ENCODE measurements around the gene PRKCE. TPM values are rescaled to one million over a fixed set of nuclear protein-coding genes. Genes with fewer than 3 reads are reported as not detected.

Gene PRKCE
- total and polyA plus RNA-seq, 2 donors (not counting 3 experiments of a cell fraction or from before 2014, with no cell fraction given): 27.9 to 33.9 TPM

GRCh38 chr2:46225150-46225625, 573.7 kb downstream of the PRKCE start:
- Histone ChIP-seq H3K9ac (replicated peaks; ENCODE audit: extremely low read depth, insufficient read depth, low read length) (peak overlapping the region; percentile 28), H3K27me3 (ENCODE audit: control insufficient read depth in 2 of 2, insufficient read depth in 2 of 2, low read length in 2 of 2) (no peaks in the 10 kb centered on the region), H2AFZ (ENCODE audit: low read depth, low read length) (no peak overlapping the region), H3K79me2 (ENCODE audit: control insufficient read depth, insufficient read depth, low read length) (no peaks in the 10 kb centered on the region), H4K20me1 (replicated peaks; ENCODE audit: control insufficient read depth, extremely low read depth, insufficient read depth, low read length) (no peaks in the 10 kb centered on the region), H3K9me1 (replicated peaks; ENCODE audit: control insufficient read depth, extremely low read depth, insufficient read depth, low read length) (no peaks in the 10 kb centered on the region), H3K36me3 (ENCODE audit: control insufficient read depth in 2 of 2, extremely low read depth in 1 of 2, insufficient read depth in 2 of 2, low read length in 2 of 2) (no peaks in the 10 kb centered on the region), H3K9me3 (replicated peaks; ENCODE audit: control insufficient read depth, insufficient read depth, low read length) (no peaks in the 10 kb centered on the region), H3K4me2 (ENCODE audit: insufficient read depth, low read length) (peak overlapping the region; percentile 86), H3K4me1 (ENCODE audit: control insufficient read depth, extremely low read depth, insufficient read depth, low read length) (peaks cover 22% of the 10 kb centered on the region), H3K27ac (ENCODE audit: insufficient read depth, low read depth, low read length) (peak overlapping the region; percentile 83), H3K4me3 (replicated peaks in 1 of 3; ENCODE audit: insufficient read depth in 1 of 3, low read depth in 1 of 3, low read length in 3 of 3) (no peak overlapping the region)
- intact Hi-C loops (cut with micrococcal nuclease): loop anchor here (2.0 kb wide), 1 partner anchor 52 kb away; no protein-coding TSS in a partner anchor
- ChIA-PET CTCF (interaction anchor here (0.8 to 1.6 kb wide), 4 partner anchors 22 to 162 kb away, joined by 3 to 6 read pairs (median 4); partner anchors contain the start of gene EPAS1), POLR2A (interaction anchor here (1.2 kb wide), 1 partner anchor 72 kb away, joined by 4 read pairs; the partner anchor contains the start of gene EPAS1)
- BruUV-seq (replicated peaks): TSS peak; percentile 58
- FAIRE-seq (no peak), DNase-seq (ENCODE audit: low read depth, low spot score) (no peak)
- dilution Hi-C loops (cut with MboI; ENCODE audit: extremely low pct_ligation_motif_present, low sequenced_read_pairs): no loop called here
- TF ChIP-seq MYC (IDR thresholded peaks at IDR 0.05; ENCODE audit: low read depth, low read length) (no peak), JUN (IDR thresholded peaks at IDR 0.05; ENCODE audit: borderline replicate concordance, insufficient read depth, insufficient read length, low read depth) (no peak), POLR2A (IDR thresholded peaks at IDR 0.05; ENCODE audit: low read depth, low read length) (no peak), GATA2 (IDR thresholded peaks at IDR 0.05; ENCODE audit: insufficient read depth, insufficient read length, low read depth, low read length) (no peak), CTCF (IDR thresholded peaks at IDR 0.05; ENCODE audit: extremely low read depth in 1 of 2, insufficient read depth in 1 of 2, low read depth in 1 of 2, low read length in 2 of 2) (no peak), FOS (IDR thresholded peaks at IDR 0.05; ENCODE audit: borderline replicate concordance, insufficient read depth, low read length) (no peak), EZH2 (IDR thresholded peaks at IDR 0.05; ENCODE audit: borderline replicate concordance, low read depth, low read length, severe bottlenecking) (no peak), MAX (IDR thresholded peaks at IDR 0.05; ENCODE audit: insufficient read depth, insufficient read length) (no peak), POLR2AphosphoS5 (IDR thresholded peaks at IDR 0.05; ENCODE audit: insufficient read depth, low read depth, low read length) (no peak)
